HepG2 (cell line): ENCODE data around the gene VPS18. TPM values are rescaled to one million over a fixed set of nuclear protein-coding genes. Genes with fewer than 3 reads are reported as not detected.

ENCODE experiments used
- CHCHD3 ChIP-seq: sonication (generic); formaldehyde crosslinking; IDR thresholded peaks from 2 replicates; pipeline ENCODE4 v1.8.0; 2022; ENCODE audit warnings: mild to moderate bottlenecking, missing genetic modification reagents, moderate library complexity
- FOSL1 ChIP-seq: sonication (generic); formaldehyde crosslinking; IDR thresholded peaks from 2 replicates; pipeline ENCODE4 v1.9.0; 2021; ENCODE audit warnings: missing genetic modification reagents, borderline replicate concordance
- GLI4 ChIP-seq: sonication (generic); formaldehyde crosslinking; IDR thresholded peaks from 2 replicates; pipeline ENCODE4 v1.5.1; 2020; ENCODE audit warnings: missing genetic modification reagents, mild to moderate bottlenecking, moderate library complexity, borderline replicate concordance
- HNRNPL ChIP-seq: fragments of 200-400 bp; formaldehyde crosslinking; IDR thresholded peaks from 2 replicates; pipeline ENCODE4 v1.6.1; 2017; ENCODE audit warnings: mild to moderate bottlenecking, low read depth, low read length
- KIAA2018 ChIP-seq: sonication (generic); formaldehyde crosslinking; IDR thresholded peaks from 2 replicates; pipeline ENCODE4 v1.5.0; 2020; ENCODE audit warnings: mild to moderate bottlenecking, missing genetic modification reagents, borderline replicate concordance
- MIXL1 ChIP-seq: IDR thresholded peaks from 2 replicates; pipeline ENCODE4 v1.6.1; 2016
- NR2C2 ChIP-seq: sonication (generic); formaldehyde crosslinking; IDR thresholded peaks from 2 replicates; pipeline ENCODE4 v1.4.0; 2020; ENCODE audit warnings: missing genetic modification reagents, mild to moderate bottlenecking, moderate library complexity, borderline replicate concordance
- ONECUT2 ChIP-seq: sonication (generic); formaldehyde crosslinking; IDR thresholded peaks from 2 replicates; pipeline ENCODE4 v1.4.0; 2020; ENCODE audit warnings: missing genetic modification reagents
- PCBP1 ChIP-seq: fragments of 200-400 bp; formaldehyde crosslinking; IDR thresholded peaks from 2 replicates; pipeline ENCODE4 v1.6.1; 2017; ENCODE audit warnings: mild to moderate bottlenecking, low read depth, low read length, borderline replicate concordance
- POGZ ChIP-seq: sonication (generic); formaldehyde crosslinking; IDR thresholded peaks from 2 replicates; pipeline ENCODE4 v1.4.0; 2020; ENCODE audit warnings: mild to moderate bottlenecking, missing genetic modification reagents
- SIX4 ChIP-seq: sonication (generic); formaldehyde crosslinking; IDR thresholded peaks from 2 replicates; pipeline ENCODE4 v1.4.0; 2020; ENCODE audit warnings: missing genetic modification reagents
- TEF ChIP-seq: sonication (generic); formaldehyde crosslinking; IDR thresholded peaks from 2 replicates; pipeline ENCODE4 v1.5.0; 2020; ENCODE audit warnings: missing genetic modification reagents
- ZC3H4 ChIP-seq: sonication (generic); formaldehyde crosslinking; IDR thresholded peaks from 2 replicates; pipeline ENCODE4 v1.4.0; 2020; ENCODE audit warnings: missing genetic modification reagents, borderline replicate concordance
- ZNF160 ChIP-seq: sonication (generic); formaldehyde crosslinking; IDR thresholded peaks from 2 replicates; pipeline ENCODE4 v1.8.0; 2022; ENCODE audit warnings: mild to moderate bottlenecking, inconsistent platforms, missing genetic modification reagents
- ZNF512B ChIP-seq: sonication (generic); formaldehyde crosslinking; IDR thresholded peaks from 2 replicates; pipeline ENCODE4 v1.5.1; 2020; ENCODE audit warnings: missing genetic modification reagents, mild to moderate bottlenecking, borderline replicate concordance
- ZNF772 ChIP-seq: sonication (generic); formaldehyde crosslinking; IDR thresholded peaks from 2 replicates; pipeline ENCODE4 v1.5.0; 2020; ENCODE audit warnings: mild to moderate bottlenecking, missing genetic modification reagents
- ZNF841 ChIP-seq: sonication (generic); formaldehyde crosslinking; IDR thresholded peaks from 2 replicates; pipeline ENCODE4 v1.8.1; 2023; ENCODE audit warnings: missing genetic modification reagents, borderline replicate concordance
- polyA plus RNA-seq, 8 experiments: library from polyadenylated mRNA; depleted of rRNA in 3 of 8; stranded (reverse) in 7 of 8; unstranded in 1 of 8; fragments of >200 nt; fragmentation: Illumina TruSeq in 4 of 8; extraction: Trizol in 4 of 8; gene quantifications; 2 replicates each; pipeline versions ENCODE4 v1.2.1 to v1.2.3, GENCODE V29; 2011 to 2016; ENCODE audit warnings: low read depth in 4 of 8, missing spikeins in 1 of 8, mixed read lengths in 1 of 8; ENCODE audit not compliant: insufficient read depth in 1 of 8
- total RNA-seq, 5 experiments: library from RNA; depleted of rRNA; stranded (reverse); fragments of >200 nt; fragmentation: Illumina TruSeq; extraction: Trizol; gene quantifications; 2 replicates each; pipeline ENCODE4 v1.2.3, GENCODE V29; 2016; ENCODE audit warnings: low read depth in 1 of 5

The VPS18 gene
- total and polyA plus RNA-seq, 2 of the 13 experiments (the other 11 are each of a cell fraction or from before 2014, with no cell fraction given) = 5.8 to 17.0 TPM

- TF ChIP-seq ZNF512B (CRISPR knock-in tag) = no peak
- no peak for TF ChIP-seq MIXL1
- no peak for TF ChIP-seq KIAA2018 (CRISPR knock-in tag)
- TF ChIP-seq ONECUT2 (CRISPR knock-in tag) = no peak
- TF ChIP-seq ZNF772 (CRISPR knock-in tag) = no peak
- no peak for TF ChIP-seq HNRNPL
- no peak for TF ChIP-seq ZNF841 (CRISPR knock-in tag)
- TF ChIP-seq ZNF160 (CRISPR knock-in tag) = no peak
- no peak for TF ChIP-seq FOSL1
- TF ChIP-seq SIX4 (CRISPR knock-in tag) = no peak
- TF ChIP-seq NR2C2 = no peak
- no peak for TF ChIP-seq CHCHD3
- TF ChIP-seq ZC3H4 = no peak
- no peak for TF ChIP-seq GLI4
- no peak for TF ChIP-seq POGZ (CRISPR knock-in tag)
- no peak for TF ChIP-seq PCBP1
- no peak for TF ChIP-seq TEF (CRISPR knock-in tag)
These were observed 36.5 kb upstream of the VPS18 start (continued) for GRCh38 chr15:40857601-40858341.
